HepG2 (cell line): ENCODE results near the gene RRAD. TPM values are rescaled to one million over a fixed set of nuclear protein-coding genes. Genes with fewer than 3 reads are reported as not detected.
A peak's percentile ranks its signal among the peaks of the same experiment; 100 is the strongest.

ENCODE experiments used
- DPF2 ChIP-seq: sonication (generic); formaldehyde crosslinking; IDR thresholded peaks from 2 replicates; pipeline ENCODE4 v1.4.0; 2020; ENCODE audit warnings: mild to moderate bottlenecking, low read depth, missing genetic modification reagents, borderline replicate concordance
- HDAC6 ChIP-seq: fragments of 200-600 bp; sonication (generic); IDR thresholded peaks from 2 replicates; pipeline ENCODE4 v1.7.0; 2017; ENCODE audit warnings: mild to moderate bottlenecking, antibody characterized with exemption, low read length, low read depth
- MAFF ChIP-seq: IDR thresholded peaks from 2 replicates; pipeline ENCODE4 v1.6.1; 2011; ENCODE audit warnings: low read depth, low read length, improper control_type of control experiment
- MED13 ChIP-seq: sonication (generic); formaldehyde crosslinking; IDR thresholded peaks from 2 replicates; pipeline ENCODE4 v1.5.0; 2020; ENCODE audit warnings: missing genetic modification reagents
- NFIC ChIP-seq: IDR thresholded peaks from 2 replicates; pipeline ENCODE4 v1.6.1; 2012; ENCODE audit warnings: mild to moderate bottlenecking, low read length, inconsistent platforms
- NFRKB ChIP-seq: fragments of 450-650 bp; IDR thresholded peaks from 2 replicates; pipeline ENCODE4 v1.6.1; 2017
- TBL1XR1 ChIP-seq: fragments of 150-350 bp; IDR thresholded peaks from 2 replicates; pipeline ENCODE4 v1.6.1; 2014; ENCODE audit warnings: borderline replicate concordance, low read length; ENCODE audit not compliant: partially characterized antibody
- WIZ ChIP-seq: sonication (generic); formaldehyde crosslinking; IDR thresholded peaks from 2 replicates; pipeline ENCODE4 v1.5.1; 2020; ENCODE audit warnings: mild to moderate bottlenecking, missing genetic modification reagents
- ZNF329 ChIP-seq: sonication (generic); formaldehyde crosslinking; IDR thresholded peaks from 2 replicates; pipeline ENCODE4 v1.9.0; 2021; ENCODE audit warnings: low read depth, mild to moderate bottlenecking, missing genetic modification reagents
- ZNF552 ChIP-seq: sonication (generic); formaldehyde crosslinking; IDR thresholded peaks from 2 replicates; pipeline ENCODE4 v1.9.0; 2022; ENCODE audit warnings: missing genetic modification reagents, mild to moderate bottlenecking, borderline replicate concordance
- ZNF605 ChIP-seq: sonication (generic); formaldehyde crosslinking; IDR thresholded peaks from 2 replicates; pipeline ENCODE4 v1.8.0; 2022; ENCODE audit warnings: mild to moderate bottlenecking, missing genetic modification reagents
- ZNF672 ChIP-seq: sonication (generic); formaldehyde crosslinking; IDR thresholded peaks from 2 replicates; pipeline ENCODE4 v1.8.1; 2022; ENCODE audit warnings: missing genetic modification reagents
- ZNF891 ChIP-seq: sonication (generic); formaldehyde crosslinking; IDR thresholded peaks from 2 replicates; pipeline ENCODE4 v1.5.0; 2020; ENCODE audit warnings: mild to moderate bottlenecking, missing genetic modification reagents
- polyA plus RNA-seq, 8 experiments: library from polyadenylated mRNA; depleted of rRNA in 3 of 8; stranded (reverse) in 7 of 8; unstranded in 1 of 8; fragments of >200 nt; fragmentation: Illumina TruSeq in 4 of 8; extraction: Trizol in 4 of 8; gene quantifications; 2 replicates each; pipeline versions ENCODE4 v1.2.1 to v1.2.3, GENCODE V29; 2011 to 2016; ENCODE audit warnings: low read depth in 4 of 8, missing spikeins in 1 of 8, mixed read lengths in 1 of 8; ENCODE audit not compliant: insufficient read depth in 1 of 8
- total RNA-seq, 5 experiments: library from RNA; depleted of rRNA; stranded (reverse); fragments of >200 nt; fragmentation: Illumina TruSeq; extraction: Trizol; gene quantifications; 2 replicates each; pipeline ENCODE4 v1.2.3, GENCODE V29; 2016; ENCODE audit warnings: low read depth in 1 of 5
- TF ChIP-seq, protein P1 (sequence below): sonication (generic); formaldehyde crosslinking; IDR thresholded peaks from 2 replicates; pipeline ENCODE4 v1.4.0; 2020; ENCODE audit warnings: missing genetic modification reagents, borderline replicate concordance
- TF ChIP-seq, protein P2 (sequence below): sonication (generic); formaldehyde crosslinking; IDR thresholded peaks from 2 replicates; pipeline ENCODE4 v1.4.0; 2020; ENCODE audit warnings: missing genetic modification reagents, mild to moderate bottlenecking, borderline replicate concordance
- TF ChIP-seq, protein P3 (sequence below): sonication (generic); formaldehyde crosslinking; IDR thresholded peaks from 2 replicates; pipeline ENCODE4 v1.5.1; 2020; ENCODE audit warnings: missing genetic modification reagents, mild to moderate bottlenecking, borderline replicate concordance
- TF ChIP-seq, protein P4 (sequence below): sonication (generic); formaldehyde crosslinking; IDR thresholded peaks from 2 replicates; pipeline ENCODE4 v1.5.0; 2020; ENCODE audit warnings: missing genetic modification reagents
- TF ChIP-seq, protein P5 (sequence below): sonication (generic); formaldehyde crosslinking; IDR thresholded peaks from 2 replicates; pipeline ENCODE4 v1.4.0; 2020; ENCODE audit warnings: missing genetic modification reagents

Gene RRAD
- total and polyA plus RNA-seq, 2 of the 13 experiments (the other 11 are each of a cell fraction or from before 2014, with no cell fraction given): 0.80 to 1.1 TPM

DNA sequence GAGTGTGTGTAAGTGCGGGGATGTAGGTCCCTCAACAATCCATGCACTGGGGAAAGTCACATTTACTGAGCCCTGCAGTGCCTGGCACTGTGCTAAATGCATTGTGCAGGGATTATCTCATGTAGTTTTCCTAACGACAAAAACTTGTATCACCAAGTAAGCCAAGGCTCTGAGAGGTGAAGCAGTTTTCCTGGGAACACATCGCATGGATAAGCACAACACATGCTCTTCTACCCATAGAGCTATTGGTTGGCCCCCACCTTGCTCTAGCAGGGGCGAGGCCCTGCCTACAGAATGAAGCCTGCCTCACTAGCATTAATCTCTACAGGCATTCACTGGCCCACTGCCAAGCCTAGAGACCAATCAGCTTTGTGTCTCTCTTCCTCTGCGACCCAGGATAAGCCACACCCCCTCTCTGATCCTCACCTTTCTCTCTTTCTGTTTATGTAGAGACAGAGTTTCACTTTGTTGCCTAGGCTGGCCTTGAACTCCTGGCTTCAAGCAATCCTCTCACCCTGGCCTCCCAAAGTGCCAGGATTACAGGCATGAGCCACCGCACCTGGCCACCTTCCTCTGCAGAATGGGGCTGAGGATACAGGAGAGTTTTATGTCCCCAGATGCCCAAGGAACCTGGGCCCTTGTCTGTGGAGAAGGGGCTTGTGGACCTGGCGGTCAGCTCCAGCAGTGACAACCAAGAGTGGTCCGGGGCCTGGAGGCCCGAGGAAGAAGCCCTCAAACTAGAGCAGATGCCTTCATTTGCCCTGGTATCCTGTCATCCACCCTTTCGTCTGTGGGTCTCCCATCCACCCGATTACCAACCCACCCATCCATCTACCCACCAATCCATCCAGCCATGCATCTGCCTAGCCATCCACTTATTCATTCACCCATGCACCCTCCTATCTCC, 19.4 kb downstream of the RRAD start (continued):
- TF ChIP-seq, protein P1, sequence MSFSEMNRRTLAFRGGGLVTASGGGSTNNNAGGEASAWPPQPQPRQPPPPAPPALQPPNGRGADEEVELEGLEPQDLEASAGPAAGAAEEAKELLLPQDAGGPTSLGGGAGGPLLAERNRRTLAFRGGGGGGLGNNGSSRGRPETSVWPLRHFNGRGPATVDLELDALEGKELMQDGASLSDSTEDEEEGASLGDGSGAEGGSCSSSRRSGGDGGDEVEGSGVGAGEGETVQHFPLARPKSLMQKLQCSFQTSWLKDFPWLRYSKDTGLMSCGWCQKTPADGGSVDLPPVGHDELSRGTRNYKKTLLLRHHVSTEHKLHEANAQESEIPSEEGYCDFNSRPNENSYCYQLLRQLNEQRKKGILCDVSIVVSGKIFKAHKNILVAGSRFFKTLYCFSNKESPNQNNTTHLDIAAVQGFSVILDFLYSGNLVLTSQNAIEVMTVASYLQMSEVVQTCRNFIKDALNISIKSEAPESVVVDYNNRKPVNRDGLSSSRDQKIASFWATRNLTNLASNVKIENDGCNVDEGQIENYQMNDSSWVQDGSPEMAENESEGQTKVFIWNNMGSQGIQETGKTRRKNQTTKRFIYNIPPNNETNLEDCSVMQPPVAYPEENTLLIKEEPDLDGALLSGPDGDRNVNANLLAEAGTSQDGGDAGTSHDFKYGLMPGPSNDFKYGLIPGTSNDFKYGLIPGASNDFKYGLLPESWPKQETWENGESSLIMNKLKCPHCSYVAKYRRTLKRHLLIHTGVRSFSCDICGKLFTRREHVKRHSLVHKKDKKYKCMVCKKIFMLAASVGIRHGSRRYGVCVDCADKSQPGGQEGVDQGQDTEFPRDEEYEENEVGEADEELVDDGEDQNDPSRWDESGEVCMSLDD (CRISPR knock-in tag): peak; percentile 39; the same call in 1 of the 2 replicates
- TF ChIP-seq TBL1XR1 (no peak), ZNF605 (CRISPR knock-in tag) (peak; percentile 75; the same call in 1 of the 2 replicates), NFRKB (no peak), ZNF672 (CRISPR knock-in tag) (no peak), WIZ (CRISPR knock-in tag) (peak; percentile 70), ZNF329 (CRISPR knock-in tag) (no peak), MED13 (no peak), NFIC (peak; percentile 15; the same call in 1 of the 2 replicates), HDAC6 (no peak), MAFF (no peak), DPF2 (CRISPR knock-in tag) (peak; percentile 73), ZNF552 (CRISPR knock-in tag) (peak; percentile 41; the same call in 1 of the 2 replicates), ZNF891 (CRISPR knock-in tag) (no peak; the same call in 1 of the 2 replicates)
- TF ChIP-seq, protein P2, sequence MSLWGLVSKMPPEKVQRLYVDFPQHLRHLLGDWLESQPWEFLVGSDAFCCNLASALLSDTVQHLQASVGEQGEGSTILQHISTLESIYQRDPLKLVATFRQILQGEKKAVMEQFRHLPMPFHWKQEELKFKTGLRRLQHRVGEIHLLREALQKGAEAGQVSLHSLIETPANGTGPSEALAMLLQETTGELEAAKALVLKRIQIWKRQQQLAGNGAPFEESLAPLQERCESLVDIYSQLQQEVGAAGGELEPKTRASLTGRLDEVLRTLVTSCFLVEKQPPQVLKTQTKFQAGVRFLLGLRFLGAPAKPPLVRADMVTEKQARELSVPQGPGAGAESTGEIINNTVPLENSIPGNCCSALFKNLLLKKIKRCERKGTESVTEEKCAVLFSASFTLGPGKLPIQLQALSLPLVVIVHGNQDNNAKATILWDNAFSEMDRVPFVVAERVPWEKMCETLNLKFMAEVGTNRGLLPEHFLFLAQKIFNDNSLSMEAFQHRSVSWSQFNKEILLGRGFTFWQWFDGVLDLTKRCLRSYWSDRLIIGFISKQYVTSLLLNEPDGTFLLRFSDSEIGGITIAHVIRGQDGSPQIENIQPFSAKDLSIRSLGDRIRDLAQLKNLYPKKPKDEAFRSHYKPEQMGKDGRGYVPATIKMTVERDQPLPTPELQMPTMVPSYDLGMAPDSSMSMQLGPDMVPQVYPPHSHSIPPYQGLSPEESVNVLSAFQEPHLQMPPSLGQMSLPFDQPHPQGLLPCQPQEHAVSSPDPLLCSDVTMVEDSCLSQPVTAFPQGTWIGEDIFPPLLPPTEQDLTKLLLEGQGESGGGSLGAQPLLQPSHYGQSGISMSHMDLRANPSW (CRISPR knock-in tag): peak; percentile 95; the same call in 1 of the 2 replicates
- TF ChIP-seq, protein P3, sequence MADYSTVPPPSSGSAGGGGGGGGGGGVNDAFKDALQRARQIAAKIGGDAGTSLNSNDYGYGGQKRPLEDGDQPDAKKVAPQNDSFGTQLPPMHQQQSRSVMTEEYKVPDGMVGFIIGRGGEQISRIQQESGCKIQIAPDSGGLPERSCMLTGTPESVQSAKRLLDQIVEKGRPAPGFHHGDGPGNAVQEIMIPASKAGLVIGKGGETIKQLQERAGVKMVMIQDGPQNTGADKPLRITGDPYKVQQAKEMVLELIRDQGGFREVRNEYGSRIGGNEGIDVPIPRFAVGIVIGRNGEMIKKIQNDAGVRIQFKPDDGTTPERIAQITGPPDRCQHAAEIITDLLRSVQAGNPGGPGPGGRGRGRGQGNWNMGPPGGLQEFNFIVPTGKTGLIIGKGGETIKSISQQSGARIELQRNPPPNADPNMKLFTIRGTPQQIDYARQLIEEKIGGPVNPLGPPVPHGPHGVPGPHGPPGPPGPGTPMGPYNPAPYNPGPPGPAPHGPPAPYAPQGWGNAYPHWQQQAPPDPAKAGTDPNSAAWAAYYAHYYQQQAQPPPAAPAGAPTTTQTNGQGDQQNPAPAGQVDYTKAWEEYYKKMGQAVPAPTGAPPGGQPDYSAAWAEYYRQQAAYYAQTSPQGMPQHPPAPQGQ (CRISPR knock-in tag): no peak
- TF ChIP-seq, protein P4, sequence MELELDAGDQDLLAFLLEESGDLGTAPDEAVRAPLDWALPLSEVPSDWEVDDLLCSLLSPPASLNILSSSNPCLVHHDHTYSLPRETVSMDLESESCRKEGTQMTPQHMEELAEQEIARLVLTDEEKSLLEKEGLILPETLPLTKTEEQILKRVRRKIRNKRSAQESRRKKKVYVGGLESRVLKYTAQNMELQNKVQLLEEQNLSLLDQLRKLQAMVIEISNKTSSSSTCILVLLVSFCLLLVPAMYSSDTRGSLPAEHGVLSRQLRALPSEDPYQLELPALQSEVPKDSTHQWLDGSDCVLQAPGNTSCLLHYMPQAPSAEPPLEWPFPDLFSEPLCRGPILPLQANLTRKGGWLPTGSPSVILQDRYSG (CRISPR knock-in tag): no peak
- TF ChIP-seq, protein P5, sequence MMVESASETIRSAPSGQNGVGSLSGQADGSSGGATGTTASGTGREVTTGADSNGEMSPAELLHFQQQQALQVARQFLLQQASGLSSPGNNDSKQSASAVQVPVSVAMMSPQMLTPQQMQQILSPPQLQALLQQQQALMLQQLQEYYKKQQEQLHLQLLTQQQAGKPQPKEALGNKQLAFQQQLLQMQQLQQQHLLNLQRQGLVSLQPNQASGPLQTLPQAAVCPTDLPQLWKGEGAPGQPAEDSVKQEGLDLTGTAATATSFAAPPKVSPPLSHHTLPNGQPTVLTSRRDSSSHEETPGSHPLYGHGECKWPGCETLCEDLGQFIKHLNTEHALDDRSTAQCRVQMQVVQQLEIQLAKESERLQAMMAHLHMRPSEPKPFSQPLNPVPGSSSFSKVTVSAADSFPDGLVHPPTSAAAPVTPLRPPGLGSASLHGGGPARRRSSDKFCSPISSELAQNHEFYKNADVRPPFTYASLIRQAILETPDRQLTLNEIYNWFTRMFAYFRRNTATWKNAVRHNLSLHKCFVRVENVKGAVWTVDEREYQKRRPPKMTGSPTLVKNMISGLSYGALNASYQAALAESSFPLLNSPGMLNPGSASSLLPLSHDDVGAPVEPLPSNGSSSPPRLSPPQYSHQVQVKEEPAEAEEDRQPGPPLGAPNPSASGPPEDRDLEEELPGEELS (CRISPR knock-in tag): peak; percentile 87
